ENCODE data around the gene SINHCAF.

The SINHCAF gene, protein sequence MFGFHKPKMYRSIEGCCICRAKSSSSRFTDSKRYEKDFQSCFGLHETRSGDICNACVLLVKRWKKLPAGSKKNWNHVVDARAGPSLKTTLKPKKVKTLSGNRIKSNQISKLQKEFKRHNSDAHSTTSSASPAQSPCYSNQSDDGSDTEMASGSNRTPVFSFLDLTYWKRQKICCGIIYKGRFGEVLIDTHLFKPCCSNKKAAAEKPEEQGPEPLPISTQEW

DNA sequence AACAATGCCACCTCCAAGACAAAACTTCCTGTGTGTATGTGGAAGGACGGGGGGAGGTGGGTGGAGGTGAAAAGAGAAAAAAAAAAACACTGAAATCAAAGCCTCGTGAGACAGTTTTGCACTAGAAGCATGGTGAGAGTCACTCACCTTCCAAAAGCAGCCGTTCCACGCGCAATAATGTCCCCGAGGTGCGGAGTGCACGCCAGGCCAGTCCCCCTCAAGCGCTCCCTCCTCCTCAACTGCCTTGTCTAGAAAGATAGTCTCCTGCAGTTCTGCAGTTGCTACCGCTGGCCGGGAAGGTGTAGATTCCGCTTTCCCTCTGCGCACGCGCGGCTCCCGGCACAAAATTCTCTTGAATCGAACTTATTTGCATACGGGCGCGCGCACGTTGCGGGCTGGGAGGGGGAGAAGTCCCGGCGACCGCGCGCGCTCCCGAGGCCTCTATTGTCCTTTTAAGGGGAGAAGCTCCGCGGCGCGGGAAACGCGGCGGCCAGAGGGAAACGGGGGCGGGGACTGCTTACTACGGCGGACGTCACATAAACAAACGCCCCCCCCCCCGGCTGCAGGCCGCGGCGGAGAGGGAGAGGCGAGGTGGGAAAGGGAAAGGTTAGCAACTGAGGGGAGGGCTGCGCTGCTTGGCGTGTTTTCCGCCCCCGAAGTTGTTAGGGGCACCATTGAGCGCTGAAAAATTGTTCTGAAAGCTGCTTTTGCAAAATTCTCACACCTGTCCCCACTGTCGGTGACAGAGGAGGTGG is at the start of gene SINHCAF:
SINHCAF (minus strand) TSS at position 274 of the 755 bp plus-strand sequence. CDS start 27,946 bp downstream, outside the sequence.
- DNase-seq, result peak; percentile 100

DNA sequence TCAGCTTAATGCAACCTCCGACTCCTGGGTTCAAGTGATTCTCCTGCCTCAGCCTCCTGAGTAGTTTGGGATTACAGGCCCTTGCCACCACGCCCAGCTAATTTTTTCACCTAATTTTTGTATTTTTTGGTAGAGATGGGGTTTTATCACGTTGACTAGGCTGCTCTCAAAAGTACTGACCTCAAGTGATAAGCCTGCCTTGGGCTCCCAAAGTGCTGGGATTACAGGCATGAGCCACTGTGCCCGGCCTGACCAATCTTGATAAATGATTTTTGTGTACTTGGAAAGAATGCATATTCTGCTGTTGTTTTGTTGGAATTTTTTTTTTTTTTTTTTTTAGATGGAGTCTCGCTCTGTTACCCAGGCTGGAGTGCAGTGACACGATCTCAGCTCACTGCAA is 49.5 kb upstream of the SINHCAF start:
- DNase-seq, result peak; percentile 81

DNA sequence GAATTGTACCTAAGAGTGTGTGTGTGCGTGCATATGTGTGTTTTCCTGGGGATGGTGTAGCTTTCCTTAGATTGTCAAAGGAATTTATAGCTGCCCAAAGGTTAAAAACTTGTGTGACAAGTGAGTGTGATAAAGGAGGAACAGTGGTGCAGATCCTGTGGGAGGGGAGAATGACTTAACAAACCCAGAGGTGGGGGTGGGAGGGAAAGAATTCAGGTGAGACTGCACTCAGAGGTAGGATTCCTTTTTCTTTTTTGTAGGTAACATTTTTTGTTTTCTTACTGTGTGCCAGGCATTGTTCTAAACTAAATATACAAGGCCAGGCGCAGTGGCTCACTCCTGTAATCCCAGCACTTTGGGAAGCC is 45.3 kb upstream of the SINHCAF start:
- no peak for DNase-seq

DNA sequence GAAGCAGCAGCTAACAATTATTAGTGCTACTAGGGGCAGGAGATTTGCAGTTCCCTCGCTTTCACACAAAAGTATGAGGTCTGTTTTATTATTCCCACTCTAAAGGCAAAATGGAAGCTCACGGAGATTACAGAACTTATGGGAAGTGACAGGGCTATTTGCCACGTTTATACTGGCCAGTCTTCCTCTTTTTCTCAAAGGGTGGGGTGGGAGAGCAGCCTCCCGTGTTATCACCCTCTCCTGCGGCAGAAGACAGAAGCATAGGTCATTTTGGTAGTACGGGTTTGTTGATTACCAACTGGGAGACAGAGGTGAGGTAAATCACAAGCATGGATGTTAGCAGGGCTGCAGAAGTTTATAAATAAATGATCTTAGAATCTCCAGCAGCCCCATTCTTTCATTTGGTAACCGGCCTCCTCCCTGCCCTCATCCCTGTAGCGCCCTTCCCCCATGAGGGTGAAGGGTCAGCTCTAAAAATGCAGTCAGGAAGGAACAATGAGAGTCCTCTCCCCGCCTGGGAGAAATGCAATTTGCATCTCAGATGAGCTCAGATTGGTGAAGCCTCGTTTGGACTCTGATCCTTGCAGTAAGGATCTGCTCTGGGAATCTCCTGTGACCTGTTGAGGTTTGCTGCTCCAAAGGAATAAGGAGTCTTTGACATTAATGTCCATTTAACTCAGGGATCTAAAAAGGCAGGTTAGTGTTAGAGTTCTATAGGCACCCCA is 44.7 kb upstream of the SINHCAF start:
- no peak for DNase-seq

DNA sequence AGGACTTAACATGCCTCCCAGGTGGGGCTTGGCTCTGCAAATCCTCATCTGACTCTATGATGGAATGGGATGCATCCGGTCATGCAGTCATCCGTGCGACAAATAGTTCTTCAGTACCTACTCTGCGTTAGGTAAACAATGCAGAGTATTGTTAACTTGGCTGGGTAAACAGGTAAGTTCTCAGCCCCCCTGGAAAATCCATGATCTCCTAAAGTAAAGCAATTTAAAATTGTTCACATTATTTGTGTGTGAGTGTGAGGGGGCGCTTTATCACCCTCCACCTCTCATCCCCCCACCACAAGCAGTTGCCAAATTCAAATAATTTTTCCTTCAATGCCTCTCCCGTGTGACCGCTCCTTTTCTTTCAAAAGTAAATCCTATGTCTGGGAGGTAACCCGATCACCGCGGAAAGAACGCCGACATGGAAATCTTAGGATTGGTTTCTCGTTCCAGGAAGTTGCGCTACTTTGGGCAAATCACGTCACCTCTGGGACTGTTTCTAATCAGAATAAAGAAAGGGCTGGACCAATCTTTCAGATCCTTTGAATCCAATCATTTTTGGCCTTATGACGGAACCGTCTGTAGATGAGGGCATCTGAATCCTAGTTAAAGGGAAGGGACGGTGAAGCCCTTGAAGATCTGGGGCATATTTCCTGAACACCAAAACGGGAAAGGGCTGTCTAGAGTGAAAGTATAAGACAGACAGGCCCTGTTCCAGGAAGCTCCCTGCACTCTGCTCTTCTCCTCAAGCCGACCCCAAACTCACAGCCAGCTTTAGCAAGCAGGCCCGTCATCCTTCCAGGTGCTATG is 44.0 kb upstream of the SINHCAF start:
- DNase-seq, result no peak

DNA sequence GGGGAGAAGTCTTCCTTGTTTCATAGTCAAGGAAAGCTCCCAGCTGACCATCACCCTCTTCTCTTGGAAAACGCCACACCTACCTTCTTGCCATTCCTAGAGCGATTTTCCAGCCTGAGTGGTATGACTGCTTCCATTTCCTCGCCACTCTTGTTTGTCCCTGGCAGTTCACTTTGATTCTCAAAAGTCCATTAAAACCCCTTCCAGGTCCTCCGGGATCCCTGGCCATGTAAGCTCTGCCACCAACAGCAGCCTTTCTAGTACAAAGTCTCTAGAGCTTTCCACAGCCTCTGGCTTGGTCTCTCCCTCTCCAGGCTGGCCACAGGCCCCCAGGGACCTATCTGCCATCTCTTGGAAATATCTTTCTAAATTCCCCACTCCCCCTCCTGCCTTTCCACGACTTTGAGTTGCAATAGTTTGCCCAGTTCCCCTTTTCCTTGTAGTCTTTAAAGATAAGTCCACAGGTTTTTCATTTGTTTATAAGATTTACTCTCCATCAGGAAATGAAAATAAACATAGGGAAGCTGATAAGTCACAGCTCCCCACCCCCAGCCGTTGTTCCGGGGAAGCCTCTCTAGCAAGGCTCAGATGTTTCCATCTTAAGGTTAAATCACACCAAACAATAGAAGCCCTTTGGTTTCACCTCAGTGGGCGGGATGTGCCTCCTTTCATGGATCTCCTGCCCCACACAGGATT is 42.9 kb upstream of the SINHCAF start:
- DNase-seq, result no peak

DNA sequence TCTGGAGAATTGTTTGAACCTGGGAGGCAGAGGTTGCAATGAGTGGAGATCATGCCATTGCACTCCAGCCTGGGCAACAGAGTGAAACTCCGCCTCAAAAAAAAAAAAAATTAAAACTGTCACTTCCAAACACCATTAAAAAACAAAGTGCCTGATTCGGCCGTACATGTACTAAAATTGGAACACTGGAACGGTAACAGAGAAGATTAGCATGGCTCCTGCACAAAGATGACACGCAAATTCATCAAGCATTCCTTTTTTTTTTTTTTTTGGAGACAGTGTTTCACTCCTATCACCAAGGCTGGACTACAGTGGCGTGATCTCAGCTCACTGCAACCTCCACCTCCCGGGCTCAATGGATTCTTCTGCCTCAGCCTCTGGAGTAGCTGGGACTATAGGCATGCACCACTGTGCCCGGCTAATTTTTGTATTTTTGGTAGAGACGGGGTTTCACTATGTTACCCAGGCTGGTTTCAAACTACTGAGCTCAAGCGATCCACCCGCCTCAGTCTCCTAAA is 40.2 kb upstream of the SINHCAF start:
- no peak for DNase-seq

DNA sequence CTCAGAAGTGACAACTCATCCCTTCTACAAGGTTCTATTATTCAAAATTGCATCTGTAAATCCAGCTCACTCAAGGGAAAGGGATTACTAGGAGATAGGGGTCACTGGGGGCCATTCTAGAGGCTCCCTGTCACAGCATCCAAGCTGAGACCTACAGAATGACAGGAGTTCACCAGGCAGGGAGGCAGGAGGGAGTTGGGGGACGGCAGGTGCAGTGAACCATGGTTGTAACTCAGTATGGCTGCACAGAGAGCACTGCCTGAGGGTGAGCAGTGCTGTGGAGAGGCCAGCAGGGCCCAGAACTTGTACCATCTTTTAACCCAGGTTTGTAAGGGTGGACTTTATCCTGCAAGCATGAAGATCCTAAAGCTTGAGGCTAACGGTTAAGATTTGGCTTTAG is 37.9 kb upstream of the SINHCAF start:
- no peak for DNase-seq

DNA sequence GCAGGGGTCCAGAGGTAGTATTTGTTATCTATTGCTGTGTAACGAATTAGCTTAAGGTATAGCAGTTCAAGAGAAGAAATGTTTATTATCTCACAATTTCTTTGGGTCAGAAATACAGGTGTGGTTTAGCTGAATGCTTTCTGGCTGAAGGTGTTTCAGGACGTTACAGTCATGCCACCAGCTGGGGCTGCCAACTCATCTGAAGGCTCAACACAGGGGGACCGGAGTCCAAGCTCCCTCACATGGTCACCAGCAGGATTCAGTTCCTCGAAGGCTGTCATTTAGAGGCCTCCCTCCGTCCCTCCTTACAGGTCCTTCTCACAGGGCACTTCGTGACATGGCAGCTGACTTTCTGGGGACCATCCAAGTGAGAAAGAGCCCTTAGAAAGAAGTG is 37.5 kb upstream of the SINHCAF start:
- DNase-seq, result peak; percentile 10

DNA sequence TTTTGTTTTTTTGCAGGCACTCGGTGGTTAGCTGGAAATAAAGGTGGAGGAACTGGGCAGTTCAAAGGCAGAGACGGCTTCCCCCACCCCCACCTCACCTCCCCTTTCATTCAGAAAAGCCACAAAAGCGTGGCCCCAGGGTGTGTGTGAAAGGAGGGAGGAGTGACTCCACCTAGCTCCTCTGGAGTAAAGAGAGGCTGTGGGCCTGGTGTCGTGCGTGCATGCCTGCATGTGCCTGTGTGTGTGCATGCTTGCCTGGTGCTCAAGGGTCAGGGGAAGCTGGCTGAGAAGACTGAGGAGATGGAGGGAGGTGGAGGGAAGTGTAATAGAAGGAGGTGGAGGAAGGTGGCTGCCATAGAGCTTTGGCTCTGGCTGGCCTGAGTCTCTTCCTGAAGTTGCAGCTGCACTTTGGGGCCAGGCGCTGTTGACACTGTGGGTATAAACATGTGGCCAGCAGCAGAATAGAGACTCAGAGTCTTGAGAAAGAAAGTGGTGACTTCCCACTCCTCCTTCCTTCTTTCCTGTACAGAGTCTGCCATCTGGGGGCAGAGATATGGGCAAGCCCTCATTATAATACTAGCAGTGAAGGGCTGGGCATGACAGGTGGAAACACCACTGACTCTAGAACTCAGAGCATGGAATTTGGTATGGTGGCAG is 36.9 kb upstream of the SINHCAF start:
- peak; percentile 84 for DNase-seq

DNA sequence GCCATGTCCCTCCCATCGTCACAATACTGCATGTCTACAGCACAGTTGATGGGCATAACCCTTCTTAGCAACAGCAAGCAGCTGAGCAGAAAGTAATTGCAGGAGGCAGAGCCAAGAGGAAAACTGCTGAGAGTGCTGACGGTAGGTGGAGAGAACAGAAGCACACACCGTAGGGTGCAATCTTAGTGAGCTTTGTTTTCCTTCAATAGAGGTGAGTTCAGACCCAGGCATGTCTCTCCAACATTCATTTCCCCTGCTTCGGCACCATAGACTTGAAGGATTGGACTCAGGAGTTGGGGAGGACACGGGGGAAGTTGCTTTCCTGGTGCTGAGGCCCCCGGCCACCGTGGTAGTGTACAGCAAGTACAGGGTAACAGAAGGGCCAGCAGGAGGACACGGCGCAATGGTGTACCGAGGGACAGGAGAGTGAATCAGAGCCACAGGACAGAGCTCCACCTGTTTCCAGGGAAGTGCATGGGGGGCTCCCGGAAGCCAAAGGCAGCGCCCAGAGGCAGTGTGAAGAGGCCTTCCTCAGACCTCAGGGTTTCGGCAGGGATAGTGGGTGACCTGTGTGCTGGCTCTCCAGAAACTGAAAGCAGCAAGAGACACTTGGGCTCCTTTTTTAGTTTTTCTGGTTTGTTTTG is 36.3 kb upstream of the SINHCAF start:
- DNase-seq, result peak; percentile 26

DNA sequence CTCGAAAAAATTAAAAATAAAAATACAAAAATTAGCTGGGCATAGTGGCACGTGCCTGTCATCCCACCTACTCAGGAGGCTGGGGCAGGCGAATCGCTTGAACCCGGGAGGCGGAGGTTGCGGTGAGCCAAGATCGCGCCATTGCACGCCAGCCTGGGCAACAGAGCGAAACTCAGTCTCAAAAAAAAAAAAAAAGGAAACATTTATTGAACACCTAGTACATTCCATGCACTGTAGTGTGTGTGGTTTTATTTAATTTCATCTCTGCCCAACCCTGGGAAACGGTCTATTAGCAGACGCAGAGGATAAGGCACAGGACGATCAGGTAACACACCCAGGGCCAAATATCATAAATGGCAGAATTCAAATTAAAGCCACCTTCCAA is 35.8 kb upstream of the SINHCAF start:
- no peak for DNase-seq

DNA sequence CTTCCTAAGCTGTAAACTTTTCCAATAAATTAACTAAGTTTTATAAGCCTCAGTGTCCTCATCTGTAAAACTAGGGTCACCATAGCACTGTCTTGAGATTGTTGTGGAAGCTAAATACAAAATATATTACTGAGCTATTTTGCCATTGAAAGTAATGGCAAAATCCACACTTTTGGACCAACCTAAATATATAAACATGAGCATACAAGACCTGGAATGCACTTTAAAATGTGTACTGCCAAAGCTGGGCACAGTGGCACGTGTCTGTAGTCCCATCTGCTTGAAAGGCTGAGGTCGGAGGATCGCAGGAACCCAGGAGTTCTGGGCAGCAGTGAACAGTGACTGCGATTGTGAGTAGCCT is 29.8 kb upstream of the SINHCAF start:
- DNase-seq, result no peak

DNA sequence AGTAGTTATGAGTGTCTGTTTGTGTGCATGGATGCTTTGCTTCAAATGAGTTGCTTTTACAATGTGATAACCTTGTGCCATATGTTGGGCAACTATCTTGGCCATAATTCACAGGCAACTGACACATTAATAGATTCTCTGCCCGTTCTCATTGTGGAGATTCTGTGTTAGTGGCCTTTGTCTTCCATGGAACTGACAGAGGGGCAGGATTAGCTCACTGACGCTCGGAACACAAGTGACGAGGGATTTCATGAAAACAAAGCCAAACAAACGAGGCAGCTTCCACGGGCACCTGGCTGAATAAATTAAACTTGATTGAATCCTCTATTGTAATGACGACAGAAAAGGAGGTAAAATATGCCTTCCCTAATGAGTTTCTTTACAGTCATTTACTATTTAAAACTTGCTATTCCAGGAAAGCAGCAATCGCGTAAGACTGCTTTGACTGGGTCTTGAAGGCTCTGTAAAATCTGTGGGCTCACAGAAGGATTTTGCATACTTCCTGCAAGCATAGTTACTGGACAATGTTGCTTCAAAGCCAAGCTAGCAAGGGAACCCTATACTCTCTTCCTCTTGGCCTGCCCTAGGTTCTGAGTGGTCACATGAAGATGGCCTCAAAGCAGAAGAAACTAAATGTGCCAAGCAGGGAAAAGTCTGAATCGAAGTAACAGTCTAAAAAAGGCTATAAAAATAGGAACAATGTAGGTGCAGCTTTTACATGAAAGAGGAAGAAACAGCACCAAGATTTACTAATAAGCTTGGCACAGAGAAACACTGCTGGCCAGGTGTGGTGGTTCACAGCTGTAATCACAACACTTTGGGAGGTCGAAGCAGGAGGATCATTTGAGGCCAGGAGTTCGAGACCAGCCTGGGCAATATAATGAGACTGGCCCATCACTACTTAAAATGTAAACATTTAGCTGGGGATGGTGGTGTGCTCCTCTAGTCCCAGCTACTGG is 28.1 kb upstream of the SINHCAF start:
- DNase-seq, result no peak

DNA sequence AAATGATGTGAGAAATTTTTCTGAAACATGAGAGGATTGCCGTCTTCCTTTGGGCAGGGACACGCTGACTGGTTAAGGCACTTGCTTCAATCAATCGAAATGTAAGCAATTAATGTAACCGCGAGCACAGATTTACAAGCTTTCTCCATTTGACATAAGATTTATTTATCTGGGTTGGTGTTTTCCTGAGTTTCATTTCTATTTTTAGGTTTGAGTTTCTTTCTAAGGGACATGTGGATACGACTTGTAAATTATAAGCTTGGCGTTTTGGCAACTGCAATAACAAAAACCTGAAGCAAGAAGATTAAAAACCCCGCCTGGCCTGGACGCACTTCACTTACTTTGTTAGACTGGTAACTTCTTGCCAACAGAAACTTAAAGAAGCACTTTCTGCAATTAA is 20.3 kb upstream of the SINHCAF start:
- DNase-seq, result no peak

DNA sequence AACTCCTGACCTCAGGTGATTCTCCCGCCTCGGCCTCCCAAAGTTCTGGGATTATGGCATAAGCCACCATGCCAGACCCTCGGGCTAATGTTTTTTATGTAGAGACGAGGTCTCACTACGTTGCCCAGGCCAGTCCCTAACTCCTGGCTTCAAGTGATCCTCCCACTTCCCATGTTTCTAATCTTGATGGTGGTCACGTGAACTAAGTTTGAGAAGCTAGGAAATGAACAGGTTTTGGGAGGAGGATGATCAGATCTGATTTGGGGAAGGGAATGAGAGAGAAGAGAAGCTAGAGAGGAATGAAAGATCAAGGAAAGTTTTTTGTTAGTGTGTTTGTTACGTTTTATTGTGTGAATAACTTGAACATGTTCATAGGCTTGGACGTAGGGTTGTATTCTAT is 17.2 kb upstream of the SINHCAF start:
- no peak for DNase-seq

DNA sequence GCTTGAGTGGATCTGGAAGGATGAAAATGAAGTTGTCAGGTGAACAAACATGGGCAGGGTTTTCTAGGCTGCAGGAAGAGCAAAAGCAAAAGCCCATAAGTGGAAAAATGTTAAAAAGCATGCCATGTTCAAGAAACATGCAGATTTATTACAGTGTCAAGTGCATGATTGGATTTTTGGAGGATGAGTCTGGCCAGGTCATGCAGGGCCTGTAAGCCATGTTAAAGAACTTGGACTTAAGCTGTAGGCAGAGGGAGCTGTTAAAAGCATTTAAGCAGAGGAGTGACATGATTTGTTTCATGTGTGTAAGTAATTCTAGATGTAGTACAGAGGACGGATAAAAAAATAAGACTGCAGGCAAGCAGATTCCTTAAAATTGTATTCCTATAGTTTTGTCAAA is 16.3 kb upstream of the SINHCAF start:
- no peak for DNase-seq

DNA sequence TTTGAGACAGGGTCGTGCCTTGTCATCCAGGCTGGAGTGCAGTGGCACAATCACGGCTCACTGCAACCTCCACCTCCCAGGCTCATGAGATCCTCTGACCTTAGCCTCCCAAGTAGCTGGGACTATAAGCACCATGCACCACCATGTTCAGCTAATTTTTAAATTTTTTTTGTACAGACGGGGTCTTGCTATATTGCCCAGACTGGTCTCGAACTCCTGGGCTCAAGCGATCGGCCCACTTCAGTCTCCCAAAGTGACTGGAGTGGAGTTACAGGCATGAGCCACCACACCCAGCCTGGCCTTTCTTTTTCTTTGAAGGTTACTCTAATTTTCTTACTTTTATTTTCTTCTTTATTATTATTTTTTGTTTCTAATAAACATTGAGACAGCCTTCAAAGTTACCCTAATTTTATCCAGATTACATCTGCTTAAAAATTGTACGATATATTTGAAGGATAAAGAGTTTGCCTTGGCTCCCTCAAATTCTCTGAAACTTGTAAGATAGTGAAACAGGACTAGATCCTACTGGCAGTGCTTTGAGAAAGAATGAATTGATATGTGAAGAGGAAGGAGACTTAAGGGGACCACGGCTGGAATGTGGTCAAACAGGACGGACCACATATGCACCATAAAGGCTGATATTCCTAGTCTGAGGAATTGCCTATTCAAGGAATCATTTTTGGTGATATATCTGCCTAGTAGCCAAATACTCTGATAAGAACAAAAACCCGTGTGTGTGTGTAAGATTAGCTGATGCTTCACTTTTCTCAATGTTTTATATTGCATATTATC is 14.1 kb upstream of the SINHCAF start:
- DNase-seq, result no peak

DNA sequence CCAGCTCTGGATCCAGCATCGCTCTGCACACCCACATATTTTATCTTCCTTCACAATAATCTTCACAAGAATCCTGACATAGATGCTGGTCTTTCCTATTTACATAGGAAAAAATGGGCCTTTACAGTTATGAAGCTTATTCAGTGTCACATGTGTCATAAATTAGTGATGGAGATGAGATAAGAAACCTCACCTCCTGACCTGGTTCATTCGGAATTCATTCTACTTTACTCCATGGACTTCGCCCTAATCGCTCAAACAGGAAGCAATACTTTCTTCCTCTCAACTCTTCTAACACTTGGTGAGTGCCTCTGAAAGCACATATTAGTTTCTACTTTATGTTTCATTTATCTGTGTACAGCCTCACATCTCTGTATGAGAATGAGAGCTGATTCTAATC is 12.0 kb upstream of the SINHCAF start:
- DNase-seq, result no peak
